DMS153 (cell line): Measurements from ENCODE around the gene CEP131.

Source experiments
- DNase-seq: peaks from one replicate; lab custom pipeline; 2025; lab: John Stamatoyannopoulos, UW

Gene CEP131

DNA sequence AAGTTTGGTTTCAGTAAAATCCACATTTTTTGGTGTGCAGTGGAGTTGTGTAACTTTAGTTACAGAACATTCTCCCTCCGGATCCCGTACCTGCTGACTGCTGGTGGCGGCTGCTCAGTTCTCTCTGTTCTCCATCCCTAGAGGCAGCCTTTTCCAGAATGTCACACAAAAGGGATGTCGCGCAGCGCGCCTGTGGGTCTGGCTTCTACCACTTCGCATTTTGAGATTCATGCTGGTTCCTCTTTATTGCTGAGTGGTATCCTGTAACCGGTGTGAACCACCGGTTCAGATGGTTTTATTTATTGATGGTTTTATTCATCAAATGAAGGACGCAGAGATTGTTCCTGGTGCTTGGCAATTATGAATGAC is 981 bp upstream of the CEP131 start:
- peak; percentile 73 for DNase-seq

DNA sequence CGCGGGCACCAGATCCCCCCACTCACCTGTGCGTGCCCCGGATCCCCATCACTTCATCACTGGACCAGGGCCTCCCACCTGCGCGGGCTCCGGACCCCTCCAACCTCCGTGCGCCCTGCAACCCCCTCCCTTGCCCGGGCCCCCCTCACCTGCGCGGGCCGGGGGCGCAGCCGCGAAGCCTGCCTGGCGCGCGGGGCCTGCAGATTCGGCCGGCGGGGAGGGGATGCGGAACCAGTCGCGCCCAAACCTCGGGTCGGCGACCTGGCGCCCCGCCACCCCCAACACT is 202 bp downstream of the CEP131 start:
- no peak for DNase-seq

DNA sequence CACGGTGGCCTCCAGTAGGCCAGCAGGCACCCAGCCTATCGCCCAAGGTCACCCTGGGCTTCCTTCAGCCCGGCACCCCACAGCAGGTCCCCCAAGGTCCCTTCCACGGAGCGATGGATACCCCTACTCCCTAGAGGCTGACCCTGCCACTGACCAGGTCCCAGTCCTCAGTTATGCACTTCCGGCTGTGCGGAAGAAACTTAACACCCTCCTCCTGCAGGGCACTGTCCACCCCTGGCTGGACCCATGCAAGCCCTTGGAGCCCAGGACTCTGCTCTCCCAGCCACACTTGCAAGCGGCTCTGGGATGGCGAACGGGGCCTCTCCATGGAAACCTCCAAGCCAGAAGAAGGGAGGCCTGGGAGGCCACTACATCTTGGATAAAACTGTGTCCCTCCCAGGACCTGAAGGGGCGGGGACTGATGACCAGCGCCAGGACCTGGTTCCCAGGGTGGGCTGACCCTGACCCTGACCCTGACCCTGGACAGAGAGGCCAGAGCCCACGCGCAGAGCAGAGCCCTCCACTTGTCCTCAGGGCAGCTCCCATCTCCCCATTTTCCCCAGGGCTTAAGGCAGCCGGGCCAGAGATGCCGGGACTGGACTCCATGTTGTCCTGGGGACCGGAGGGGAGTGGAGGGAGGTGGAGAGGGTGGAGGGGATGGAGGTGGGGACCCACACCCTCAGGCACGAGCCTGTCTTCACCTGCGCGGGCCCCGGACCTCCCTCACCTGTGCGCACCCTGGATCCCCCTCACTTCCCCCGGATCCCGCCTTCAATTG is 734 bp downstream of the CEP131 start:
- DNase-seq: no peak

DNA sequence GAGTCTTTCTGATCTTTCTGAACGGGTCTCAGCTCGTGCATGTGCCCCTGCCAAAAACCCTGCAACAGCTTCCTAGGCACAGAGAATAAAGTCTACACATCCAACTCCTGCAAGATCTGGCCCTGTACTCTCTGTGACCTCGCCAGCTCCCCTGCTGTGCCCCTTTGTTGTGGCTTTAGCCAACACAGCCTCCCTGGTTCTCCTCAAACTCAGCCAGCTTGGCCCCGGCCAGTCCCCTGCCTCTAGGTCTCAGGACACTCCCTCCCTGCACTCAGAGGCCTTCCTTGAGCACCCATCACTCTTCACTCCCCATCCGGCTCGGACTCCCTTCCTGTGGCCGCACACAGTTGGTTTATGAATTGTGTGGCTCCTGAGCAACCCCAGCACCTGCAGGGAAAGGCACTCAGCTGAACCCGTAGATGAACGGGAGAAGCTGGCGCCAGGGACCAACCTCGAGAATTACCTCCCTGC is 1.4 kb downstream of the CEP131 start:
- no peak for DNase-seq

DNA sequence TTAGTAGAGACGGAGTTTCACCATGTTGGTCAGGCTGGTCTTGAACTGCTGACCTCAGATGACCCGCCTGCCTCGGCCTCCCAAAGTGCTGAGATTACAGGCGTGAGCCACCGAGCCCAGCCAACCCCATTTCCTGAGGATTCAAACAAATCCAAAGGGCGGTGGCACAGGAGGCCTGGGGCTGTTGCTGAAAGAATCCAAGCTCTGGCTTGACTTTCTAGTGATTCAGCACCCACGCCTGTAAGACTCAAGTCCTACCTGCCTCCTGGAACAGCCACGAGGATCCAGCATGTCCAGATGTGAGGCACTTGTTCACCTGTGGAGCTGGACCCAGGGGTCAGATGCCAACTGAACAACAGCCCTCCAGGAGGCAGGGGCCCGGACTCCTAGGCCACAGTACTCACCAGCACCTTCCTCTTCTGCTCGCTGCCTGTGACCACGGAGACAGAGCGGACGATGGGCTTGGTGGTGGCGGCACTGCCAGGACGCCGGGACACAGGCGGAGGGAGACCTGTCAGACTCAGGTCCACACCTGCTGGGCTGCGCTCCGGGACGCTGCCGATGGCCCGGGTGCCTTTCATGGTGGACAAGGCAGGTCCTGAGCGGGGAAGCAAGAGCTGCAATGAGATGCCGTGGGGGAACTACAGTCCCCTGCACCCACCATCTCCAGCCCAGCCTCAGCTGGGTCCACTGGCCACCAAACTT is 3.1 kb downstream of the CEP131 start:
- no peak for DNase-seq

DNA sequence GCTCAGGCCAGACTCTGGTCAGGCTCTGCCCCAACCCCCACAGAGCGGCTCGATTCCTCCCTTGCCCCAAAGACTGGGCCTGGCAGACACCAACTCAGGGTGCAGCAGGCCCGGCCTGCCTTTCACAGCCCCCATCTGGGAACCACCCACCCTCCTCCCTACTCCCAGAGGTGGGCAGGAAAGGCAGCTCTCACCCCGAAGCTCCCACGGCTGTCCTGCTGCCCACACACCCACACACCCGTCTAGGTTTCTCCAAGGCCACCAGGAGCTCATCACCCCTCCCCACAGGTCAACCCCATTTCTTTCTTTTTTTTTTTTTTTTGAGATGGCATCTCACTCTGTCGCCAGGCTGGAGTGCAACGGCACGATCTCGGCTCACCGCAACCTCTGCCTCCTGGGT is 3.8 kb downstream of the CEP131 start:
- no peak for DNase-seq

DNA sequence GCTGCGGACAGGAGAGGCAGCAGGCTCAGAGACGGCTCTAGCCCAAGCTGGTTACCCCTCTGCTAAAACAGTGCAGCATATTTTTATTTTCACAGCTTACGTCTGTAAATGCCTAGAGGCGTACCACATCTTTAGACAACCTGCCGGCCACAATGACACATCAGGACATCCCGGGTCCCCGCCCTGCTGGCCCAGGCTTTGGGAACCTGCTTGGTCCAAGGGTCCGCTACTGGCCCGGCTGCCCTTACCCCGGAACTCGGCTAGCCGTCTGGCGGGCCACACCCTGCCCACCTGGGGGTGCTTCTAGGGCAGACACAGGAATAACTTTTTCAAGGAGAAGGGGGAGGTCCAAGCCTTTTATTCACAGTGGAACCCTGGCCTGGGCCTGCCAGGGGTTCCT is 4.3 kb downstream of the CEP131 start:
- DNase-seq: no peak

DNA sequence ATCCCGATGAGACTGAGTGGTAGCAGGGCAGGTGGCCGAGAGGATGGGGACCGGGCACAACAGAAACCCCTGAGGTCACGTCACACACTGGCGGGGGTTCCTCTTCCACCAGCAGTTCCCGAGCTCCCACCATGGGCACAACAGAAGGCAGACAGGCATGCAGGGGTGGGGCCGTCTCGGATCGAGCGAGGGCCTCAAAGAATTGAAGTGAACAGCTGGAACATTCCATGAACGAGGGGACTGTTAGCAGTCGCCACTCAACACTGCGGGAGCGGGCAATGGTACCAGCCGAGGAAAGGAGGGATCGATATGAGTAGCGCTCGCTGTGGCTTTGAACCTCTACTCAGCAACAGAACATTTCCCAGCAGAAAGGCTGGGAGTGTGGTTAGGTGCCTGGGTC is 5.3 kb downstream of the CEP131 start:
- DNase-seq: no peak

DNA sequence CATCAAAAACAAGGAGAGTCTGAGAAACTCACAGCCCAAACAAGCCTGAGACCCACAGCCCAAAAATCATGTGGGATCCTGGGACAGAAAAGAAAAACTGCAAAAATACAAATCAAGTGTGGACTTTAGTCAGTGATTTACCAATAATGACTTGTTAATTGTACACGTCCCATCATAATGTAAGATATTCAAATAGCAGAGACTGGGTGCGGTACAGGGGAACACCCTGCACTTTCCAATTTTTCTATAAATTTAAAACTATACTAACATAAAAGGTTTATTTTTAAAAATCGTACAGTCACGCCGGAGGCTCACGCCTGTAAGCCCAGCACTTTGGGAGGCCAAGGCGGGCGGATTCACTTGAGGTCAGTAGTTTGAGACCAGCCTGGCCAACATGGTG is 8.8 kb downstream of the CEP131 start:
- no peak for DNase-seq

DNA sequence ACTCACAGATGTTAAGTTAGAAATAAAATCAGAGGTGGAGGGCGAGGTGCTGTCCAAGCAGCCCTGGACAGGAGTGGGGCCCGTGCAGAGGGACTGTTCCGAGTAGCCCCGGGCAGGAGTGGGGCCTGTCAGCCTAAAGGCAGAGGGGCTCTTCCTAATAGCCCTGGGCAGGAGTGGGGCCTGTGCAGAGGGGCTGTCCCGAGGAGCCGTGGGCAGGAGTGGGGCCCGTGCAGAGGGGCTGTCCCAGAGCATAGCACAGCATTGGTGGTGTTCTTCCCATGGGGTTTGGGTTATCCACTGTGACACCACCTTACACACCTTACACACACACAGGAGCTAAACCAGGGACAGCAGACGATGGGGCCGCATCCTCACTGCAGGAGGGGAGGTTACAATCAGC is 10.4 kb downstream of the CEP131 start:
- DNase-seq: no peak

DNA sequence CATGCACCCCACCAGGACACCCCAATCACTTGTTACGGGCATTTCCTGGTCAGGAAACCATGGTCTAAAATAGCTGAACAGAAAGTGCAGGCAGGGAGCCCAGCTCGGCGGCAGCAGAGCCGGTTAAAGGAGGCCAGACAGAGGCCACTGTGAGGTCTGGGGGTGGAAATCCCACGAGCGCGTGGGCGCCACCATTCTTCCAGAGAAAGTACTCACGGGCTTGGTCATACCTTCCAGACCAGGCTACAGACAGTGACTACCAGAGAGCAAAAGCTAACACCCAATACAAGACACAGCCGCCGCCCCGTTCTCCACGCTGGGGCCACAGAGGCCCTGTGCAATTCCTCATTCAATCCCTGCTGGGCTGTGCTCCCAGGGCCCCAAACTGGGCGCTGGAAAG is 11.9 kb downstream of the CEP131 start:
- no peak for DNase-seq

DNA sequence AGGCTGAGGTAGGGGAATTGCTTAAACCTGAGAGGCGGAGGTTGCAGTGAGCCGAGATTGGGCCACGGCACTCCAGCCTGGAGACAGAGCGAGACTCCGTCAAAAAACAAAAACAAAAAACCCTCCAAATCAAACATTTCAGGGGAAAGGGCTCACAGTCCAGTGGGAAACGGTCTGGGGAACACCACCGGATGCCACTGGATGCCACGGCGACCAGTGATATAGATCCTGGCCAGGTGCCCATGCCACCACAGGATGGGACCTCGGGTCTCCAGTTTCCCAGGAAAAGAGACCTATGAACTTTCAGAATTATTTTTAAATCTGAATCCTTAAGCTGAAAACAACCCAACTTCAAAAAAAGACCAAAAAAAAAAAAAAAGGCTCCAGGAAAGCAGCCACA is 12.3 kb downstream of the CEP131 start:
- no peak for DNase-seq

DNA sequence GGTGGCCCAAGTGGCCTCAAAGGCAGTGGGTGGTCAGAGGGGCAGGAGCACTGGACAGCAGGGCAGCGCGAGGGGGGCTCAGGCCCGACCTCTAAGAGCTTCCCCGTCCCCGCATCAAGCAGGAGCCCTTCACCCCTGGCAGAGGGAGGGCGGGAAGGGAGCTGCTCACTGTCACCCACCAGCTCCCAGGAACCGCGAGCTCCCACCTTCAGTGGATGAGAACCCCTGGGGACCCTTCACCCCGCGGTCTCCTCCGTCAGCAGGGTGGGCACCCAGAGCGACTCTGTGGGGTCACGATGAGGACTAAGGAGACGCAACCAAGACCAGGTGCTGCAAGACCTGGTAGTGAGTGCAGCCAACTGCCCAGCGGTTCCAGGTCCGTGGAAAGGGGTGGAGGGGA is 13.6 kb downstream of the CEP131 start:
- DNase-seq: no peak

DNA sequence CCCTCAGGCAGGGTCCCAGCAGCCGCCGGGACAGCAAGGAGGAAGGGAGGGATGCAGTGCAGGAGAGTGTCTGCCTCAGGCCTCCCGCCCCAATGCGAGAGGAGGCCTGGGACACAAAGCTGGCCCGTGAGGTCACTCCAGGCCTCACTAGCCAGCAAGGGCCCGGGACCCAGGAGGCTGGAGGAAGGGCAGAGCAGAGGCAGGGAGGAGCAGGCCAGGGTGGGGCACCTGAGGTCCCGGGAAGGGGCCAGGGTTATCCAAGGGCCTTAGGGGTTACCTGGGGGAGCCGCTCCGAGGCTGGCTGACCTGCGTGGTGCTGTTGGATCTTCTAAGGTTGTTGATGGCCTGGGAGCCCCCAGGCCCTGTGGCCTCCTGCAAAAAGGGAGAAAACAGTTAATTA is 14.1 kb downstream of the CEP131 start:
- DNase-seq: no peak

DNA sequence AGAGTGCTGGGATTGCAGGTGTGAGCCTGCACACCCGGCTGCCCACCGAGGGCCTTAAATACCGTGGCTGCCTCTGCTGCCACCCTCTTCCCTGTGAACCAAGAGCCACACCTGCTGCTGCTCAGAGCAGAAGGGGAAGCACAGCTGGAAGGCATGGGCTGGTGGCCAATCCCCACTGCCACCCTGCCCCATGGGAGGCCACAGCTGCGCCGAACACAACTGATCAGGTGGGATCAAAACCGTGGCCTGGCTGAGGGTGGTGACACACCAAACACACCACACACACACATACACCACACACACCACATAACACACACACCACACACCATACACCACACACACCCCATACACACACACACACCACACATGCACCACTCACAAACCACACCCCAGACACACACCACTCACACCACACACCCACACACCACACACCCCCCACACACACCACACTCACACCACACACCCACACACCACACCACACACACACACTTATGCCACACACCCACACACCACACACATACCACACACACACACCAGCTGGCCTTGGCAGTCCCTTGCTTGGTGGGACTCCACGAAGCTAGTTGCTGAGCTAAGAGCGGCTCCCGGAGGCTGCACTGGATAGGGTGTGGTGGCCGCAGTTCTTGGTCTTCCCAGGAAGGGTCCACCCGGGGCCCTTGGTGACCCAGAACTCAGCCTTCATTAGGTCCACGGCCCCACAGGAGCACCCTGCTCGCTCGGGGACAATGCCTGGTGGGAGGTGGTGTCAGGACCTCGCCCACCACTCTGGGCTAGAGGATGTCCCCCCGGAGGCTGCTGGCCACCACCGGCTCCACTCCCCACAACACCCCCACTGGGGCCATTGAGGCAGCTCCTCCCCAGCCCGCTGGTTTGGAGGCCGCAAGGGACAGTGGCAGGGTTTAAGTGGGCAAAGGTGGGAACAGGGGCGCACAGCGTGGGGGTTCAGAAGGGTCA is 14.9 kb downstream of the CEP131 start:
- no peak for DNase-seq

DNA sequence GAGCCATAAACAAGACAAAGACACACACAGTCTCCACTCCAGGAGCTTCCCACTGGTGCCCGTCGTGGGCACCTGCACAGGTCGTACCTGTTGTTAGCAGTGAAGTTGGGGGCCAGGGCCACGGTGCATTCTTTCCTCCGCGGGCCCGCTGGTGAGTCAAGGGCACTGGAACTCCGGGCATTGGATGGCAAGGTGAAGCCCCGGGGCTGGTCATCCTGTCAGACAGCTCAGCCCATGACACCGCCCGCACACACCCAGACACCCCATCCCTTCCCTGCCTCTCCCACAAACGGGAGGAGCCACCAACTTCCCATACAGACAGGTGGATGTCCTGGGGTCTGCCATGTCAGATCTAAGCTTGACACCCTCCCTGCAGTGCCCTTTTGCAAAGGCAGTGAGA is 16.1 kb downstream of the CEP131 start:
- DNase-seq: no peak

DNA sequence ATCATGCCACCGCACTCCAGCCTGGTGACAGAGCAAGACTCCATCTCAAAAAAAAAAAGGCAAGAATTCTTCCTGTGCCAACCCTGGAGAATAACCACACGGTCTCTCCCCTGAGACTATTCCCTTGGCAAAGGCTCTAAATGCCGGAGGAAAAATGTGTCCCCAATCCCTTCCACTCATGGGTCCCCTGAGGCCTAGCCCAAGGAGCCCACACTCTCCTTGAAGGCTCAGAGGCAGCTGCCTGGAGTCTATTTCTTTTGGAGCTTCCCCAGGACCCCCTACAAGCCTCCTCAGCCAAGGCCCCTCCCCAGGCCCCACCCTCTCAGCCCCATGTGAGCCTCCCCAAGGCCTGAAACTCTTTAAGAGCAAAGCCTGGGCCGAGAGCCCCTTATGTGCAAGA is 16.6 kb downstream of the CEP131 start:
- no peak for DNase-seq

DNA sequence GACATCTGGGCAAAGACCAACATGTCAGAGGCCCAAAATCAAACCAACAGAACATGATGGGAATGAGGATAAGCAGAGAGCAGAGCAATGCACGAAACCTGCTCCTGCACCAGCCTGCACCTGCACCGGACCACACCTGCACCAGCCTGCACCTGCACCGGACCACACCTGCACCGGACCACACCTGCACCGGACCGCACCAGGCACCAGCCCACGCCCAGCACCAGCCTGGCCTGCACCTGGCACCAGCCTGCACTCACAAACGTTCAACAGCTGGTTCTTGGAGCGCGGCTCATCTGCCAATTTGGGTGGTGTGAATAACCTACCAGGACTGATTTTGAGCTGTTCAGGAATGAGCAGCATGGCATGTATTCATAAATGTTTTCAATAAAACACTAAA is 18.2 kb downstream of the CEP131 start:
- DNase-seq: no peak

DNA sequence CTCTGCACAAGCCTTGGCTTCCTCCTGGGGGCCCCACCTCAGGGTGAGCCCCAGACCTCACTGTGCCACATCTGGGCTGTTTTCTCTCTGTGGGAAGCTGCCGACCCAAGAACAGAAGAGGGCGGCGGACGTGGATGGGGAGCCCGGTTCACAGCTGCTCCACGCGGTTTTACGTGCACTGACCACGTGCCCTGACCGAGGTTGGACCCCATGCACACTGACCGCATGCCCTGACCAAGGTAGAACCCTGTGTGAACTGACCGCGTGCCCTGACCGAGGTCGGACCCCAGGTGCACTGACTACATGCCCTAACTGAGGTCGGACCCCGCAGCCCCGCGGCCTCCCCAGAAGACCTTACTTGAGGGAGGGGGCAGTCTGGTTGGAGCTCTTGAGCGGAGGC is 19.6 kb downstream of the CEP131 start:
- DNase-seq: no peak

DNA sequence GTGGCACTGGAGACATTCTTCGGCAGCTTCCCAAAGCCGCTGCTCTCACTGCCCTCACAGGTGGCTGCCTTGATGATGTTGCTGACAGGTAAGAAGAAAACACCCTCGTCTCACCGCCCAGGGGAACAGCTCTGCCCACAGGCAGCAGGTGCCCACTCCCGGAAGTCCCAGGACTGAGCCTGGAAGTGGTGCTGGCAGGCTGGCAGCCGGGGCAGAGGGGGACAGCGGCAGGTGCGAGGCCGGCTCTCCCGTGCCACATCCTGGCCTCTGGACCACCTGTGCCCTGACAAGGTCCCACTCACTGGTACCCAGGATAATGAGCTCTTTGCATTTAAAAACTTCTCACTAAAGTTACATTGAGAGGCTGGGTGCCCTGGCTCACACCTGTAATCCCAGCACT is 20.4 kb downstream of the CEP131 start:
- DNase-seq: no peak

DNA sequence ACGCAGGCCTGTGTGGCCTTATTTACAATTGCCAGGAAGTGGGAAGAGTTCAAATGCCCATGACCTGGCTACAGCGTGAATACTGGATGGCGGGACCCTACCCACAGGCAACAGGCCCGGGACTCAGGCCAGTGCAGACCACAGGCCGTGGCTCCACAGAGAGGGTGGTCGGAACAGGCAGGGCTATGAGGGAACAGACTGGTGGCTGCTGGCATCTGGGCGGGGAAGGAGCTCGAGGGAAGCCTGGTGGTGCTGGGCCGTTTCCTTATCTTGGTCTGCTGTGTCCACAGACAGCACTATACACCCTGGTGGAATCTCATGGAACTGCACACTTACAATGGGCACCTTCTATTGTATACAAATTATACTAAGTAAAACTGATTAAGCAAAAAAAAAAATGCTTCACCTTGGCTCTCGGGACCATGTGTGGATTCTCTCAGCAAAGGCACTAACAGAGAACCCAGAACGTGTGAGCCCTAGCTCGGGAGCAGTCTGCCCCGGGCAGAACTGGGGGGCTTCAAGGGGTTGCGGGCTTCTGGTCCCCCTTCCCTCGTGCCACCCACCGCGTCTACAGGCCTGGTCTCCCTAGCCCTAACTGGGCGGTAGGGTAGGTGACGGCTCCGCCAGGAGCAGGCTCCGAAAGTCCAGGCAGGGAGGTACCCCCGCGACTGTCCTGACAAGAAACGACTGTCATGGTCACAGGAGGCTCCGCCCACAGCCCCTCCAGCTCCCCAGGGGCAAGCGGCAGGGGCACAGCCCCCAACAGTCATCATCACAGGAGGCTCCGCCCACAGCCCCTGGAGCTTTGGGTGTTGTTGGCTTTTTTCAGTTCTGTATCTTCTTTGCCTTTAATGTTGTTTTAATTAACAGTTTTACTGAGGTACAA is 21.8 kb downstream of the CEP131 start:
- DNase-seq: no peak

DNA sequence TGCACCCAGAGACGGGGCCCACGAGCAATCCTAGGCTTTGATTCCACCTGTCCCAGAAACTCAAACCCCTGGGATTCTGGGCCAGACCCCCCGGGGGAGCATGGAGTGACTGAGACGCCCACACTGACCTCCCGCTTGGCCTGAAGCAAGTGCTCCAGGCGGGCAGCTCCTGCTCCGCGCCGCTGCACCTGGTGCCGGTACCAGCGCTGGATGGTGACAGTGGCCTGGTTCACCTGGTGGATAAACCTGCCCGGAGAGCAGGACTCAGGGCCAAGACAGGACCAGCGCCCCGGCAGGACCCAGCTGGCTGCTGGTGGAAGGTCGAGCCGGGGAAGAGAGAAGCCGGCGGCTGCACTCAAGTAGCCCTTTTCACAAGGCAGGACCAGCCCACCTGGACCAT is 22.6 kb downstream of the CEP131 start:
- no peak for DNase-seq
